Measurements from ENCODE around the gene PODNL1.

The PODNL1 gene

DNA sequence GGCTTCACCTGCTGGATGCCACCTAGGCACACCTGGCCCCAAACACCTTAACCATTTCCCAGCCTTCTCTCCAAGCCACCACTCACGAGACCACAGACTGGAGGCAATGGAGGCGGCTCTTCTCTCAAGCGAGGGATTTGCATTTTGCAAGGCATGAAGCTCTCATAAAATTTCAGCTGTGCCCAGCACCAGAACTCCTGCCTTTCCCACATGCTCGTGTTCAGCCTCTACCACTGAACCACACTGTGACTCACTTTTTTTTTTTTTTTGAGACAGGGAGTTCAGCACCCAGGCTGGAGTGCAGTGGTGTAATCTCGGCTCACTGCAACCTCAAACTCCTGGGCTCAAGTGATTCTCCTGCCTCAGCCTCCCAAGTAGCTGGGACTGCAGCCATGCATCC, 50.7 kb downstream of the PODNL1 start:
- peak; percentile 23 for DNase-seq

DNA sequence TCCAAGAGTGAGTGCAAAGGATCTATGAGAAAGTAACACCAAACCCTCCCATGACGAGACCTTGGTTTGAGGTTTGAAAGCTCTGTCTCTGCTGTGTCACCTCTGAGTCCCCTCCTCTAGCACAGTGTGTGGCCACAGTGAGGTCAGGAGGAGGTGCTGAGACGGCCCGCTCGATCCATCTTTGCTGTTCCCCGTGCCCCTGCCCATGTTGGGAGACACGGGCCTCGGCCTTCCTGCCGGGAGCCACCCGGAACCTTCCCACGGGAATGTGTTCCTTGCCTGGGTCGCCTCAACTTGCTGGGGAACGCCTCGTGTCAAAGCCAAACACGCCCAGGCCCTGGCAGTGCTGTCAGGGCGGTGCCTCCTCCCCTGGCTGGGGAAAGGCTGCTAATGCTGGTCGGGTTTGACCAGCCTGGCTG, 51.2 kb downstream of the PODNL1 start:
- no peak for DNase-seq

DNA sequence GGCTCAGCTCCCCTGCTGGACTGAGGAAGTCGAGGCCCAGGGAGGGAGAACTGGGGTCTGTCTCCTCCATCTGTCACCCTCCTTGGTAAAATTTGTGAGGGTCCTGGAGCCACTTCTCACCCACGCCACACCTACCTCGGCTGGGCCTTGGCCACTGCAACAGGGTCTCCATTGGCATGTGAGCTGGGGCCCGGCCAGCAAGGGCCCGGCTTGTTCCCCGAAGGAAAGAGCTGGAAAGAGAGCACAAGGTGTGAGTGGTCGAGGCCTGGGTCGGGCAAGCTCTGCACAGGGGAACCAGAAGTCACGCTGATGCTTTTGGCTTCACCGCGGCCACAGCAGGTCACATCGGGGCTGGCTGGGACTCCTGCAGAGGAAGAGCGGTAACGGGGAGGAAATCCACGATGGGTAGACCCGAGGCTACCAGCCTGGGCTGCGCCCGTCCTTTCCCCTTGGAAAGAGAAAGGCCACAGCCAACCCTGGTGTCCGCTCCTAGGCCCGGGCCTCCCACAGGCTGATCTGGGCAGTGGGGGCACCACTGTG, 52.3 kb downstream of the PODNL1 start:
- DNase-seq = no peak

DNA sequence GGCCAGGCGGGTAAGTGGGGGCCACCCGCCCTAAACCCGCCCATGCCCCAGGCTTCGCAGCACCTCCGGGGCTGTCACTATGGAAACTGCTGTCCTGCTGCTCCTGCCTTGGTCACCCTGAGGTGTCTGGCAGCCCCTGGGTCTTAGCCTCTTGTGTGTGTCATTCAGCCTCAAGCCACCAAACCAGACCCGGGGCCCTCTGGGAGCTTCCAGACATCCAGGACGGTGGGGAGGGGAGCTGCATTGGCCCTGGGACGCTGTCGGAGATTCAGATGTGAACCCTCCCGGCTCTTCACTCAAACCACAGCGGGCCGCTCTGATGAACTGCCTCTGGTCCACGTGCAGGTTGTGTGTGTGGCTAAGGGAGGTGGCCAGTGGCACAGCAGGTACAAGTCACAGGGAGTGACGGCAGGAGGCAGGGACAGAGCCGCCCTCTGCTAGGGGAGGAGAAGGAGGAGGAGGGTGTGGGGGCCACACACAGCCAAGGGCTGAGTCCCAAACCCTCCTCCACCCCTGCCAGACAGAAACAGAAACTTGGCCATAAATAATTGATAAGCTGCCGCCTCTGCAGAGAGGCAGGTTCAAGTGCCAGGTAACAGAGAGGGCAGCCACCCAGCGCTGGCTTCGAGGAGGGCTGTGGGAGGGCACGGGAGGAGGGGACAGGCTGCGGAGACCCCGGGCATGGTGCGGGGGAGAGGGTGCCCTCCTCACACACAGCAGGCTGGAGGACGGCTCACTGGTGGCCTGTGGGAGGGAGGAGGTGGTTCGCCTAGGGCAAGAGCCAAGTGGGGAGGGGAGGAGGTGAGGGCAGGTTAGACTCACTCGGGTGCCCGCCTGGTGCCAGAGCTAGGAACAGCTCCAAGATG, 53.3 kb downstream of the PODNL1 start:
- no peak for DNase-seq

DNA sequence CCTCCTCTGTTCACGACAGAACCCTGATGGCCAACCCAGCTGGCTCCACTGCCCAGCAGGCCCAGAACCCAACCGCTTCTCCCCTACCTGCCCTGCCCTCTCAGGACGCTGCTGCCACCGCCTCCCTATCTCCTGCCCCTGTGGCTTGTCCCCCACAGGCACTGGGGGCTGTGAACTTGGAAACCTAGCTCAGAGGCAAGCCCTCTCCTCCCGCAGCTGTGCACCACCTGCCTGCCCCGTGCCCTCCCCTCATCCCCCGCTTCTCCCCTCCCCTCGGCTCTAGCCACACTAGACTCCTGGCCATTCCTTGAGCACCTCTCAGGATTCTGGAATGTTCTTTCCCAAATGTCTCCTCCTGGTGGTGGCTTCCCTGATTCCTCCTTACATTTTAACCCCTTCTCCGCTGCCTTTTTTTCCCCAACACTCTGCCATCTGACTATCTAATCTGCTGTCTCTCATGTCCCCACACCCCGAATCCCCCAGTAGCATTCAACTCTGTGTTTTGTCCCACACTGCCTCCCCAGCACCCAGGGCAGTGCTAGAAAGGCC, 54.6 kb downstream of the PODNL1 start:
- DNase-seq = no peak

DNA sequence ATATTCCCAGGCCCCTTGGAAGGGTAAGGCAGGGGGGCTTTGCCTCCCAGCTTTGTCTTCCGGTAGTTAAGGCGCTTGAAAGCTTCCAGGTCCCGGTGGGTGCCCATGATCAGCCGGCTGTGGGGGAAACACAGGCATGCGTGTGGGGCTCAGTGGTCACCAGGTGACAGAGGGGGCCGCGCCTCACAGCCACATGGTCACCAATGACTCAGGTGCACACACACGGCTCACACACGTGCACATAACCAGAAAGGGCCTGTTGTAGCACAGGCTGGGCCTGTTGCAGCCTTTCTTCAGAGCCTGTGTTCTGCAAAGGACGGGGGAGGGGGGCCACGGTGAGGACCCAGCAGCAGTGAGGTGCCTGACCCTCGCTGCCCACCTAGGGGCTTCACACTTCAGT, 55.4 kb downstream of the PODNL1 start:
- no peak for DNase-seq

DNA sequence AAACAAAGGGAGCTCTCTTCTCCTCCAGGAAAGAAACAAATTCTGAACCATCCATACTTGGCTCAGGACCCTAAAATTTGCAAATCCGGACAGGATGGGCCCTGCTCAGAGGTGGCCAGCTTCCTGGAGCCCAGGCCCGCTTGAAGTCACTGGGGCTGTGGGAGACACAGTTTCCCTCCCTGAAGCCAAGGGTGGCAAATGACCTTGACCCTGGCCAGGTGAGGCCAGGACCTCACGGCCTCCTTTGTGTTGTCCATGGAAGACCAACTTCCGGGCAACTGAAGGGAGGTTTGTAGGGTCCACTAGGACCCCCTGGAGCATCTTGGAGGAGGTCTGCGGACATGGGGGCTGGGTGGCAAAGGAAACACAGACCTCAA, 55.8 kb downstream of the PODNL1 start:
- no peak for DNase-seq

DNA sequence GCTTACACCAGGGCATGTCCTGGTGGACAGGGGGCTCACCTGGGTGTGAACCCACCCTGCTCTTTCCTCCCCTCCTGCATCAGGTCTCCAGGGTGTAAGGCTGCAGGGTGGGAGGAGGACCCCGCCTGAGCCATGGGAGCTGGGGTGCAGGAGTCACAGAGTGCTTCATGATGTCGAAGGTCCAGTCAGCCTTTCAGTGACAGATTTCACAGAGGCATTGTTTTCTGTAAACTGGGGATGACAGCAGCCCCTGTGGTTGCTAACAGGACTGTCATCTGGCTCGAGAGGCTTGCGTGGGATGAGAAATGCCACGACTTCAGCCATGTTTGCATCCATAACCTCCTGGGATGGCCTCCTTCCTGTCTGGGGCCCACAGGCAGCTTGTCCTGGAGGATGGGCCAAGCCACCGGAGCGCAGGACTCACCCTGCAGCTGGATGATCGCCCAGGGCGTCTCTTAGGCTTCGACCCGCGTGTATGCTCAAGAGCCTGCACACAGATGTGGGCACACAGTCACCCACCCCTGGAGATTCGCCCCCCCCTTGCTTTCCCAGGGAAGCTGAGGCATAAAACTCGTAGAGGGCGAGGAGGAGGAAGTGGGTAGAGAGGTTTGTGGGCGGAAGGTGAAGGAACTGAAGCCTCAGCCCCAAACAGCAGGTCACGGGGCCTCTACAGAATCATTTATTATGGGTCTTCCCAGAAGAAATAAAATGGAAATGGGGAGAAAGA, 56.4 kb downstream of the PODNL1 start:
- DNase-seq = no peak

DNA sequence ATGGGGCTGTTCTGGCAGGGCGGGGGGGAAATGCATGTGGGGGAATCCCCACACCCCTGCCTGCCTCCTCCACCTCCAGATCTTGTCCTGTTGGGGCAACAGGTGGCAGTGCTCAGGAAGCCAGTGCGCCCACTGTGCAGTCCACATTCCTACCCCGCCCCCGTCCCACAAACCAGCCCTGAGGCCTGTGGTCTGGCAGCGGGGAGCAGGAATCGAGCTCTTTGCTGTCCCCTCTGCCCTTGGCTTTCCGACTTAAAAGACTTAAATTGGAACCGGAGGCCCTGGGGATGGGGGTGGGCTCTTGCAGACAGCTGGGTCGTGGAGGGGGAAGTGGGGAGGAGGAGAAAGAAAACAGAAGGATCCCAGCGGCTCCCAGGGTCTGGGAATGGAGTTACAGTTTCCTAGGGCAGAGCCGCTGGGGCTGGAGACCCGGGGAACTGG, 56.9 kb downstream of the PODNL1 start:
- DNase-seq = no peak
